ENCODE measurements around the gene IGFBP3. TPM values are rescaled to one million over a fixed set of nuclear protein-coding genes. Genes with fewer than 3 reads are reported as not detected.
A peak's percentile ranks its signal among the peaks of the same experiment; 100 is the strongest.

Gene IGFBP3
- total and polyA plus RNA-seq, 2 of the 13 experiments (the other 11 are each of a cell fraction or from before 2014, with no cell fraction given) = 57.5 TPM; not detected in 1

GRCh38 chr7:45891462-45892402 is 29.3 kb downstream of the IGFBP3 start (continued):
- TF ChIP-seq POGZ (CRISPR knock-in tag; IDR thresholded peaks at IDR 0.05) = no peak
- TF ChIP-seq ZNF570 (CRISPR knock-in tag; IDR thresholded peaks at IDR 0.05; ENCODE audit: borderline replicate concordance) = no peak
- TF ChIP-seq HIVEP1 (CRISPR knock-in tag; IDR thresholded peaks at IDR 0.05) = no peak
- no peak for TF ChIP-seq ZNF205 (CRISPR knock-in tag; IDR thresholded peaks at IDR 0.05)
- no peak for TF ChIP-seq HOXA3 (CRISPR knock-in tag; IDR thresholded peaks at IDR 0.05)
- no peak; the same call in 1 of the 2 replicates for TF ChIP-seq ZNF761 (CRISPR knock-in tag; conservative IDR thresholded peaks at IDR 0.05)
- TF ChIP-seq ZNF576 (CRISPR knock-in tag; IDR thresholded peaks at IDR 0.05) = no peak
- TF ChIP-seq ZNF784 (CRISPR knock-in tag; IDR thresholded peaks at IDR 0.05; ENCODE audit: borderline replicate concordance) = no peak
- no peak for TF ChIP-seq ZNF12 (CRISPR knock-in tag; IDR thresholded peaks at IDR 0.05)
- no peak for TF ChIP-seq MXI1 (IDR thresholded peaks at IDR 0.05; ENCODE audit: borderline replicate concordance, low read depth, low read length)
- TF ChIP-seq HOXA5 (CRISPR knock-in tag; IDR thresholded peaks at IDR 0.05) = peak; percentile 59
- TF ChIP-seq TCF7 (IDR thresholded peaks at IDR 0.05; ENCODE audit: low read depth) = no peak
- TF ChIP-seq ZNF124 (CRISPR knock-in tag; IDR thresholded peaks at IDR 0.05) = peak; percentile 16; the same call in 1 of the 2 replicates
- no peak for TF ChIP-seq PAX8 (CRISPR knock-in tag; IDR thresholded peaks at IDR 0.05; ENCODE audit: borderline replicate concordance)
- TF ChIP-seq NCOR1 (IDR thresholded peaks at IDR 0.05; ENCODE audit: borderline replicate concordance, low read length) = no peak
- no peak for TF ChIP-seq ZNF577 (CRISPR knock-in tag; IDR thresholded peaks at IDR 0.05; ENCODE audit: borderline replicate concordance, low read depth)
- TF ChIP-seq IRF1 (CRISPR knock-in tag; IDR thresholded peaks at IDR 0.05; ENCODE audit: low read depth) = no peak; the same call in 1 of the 2 replicates
- TF ChIP-seq ASH2L (IDR thresholded peaks at IDR 0.05; ENCODE audit: insufficient read length, low read depth, low read length) = no peak
- TF ChIP-seq ETV6 (CRISPR knock-in tag; conservative IDR thresholded peaks at IDR 0.05) = no peak
- TF ChIP-seq HBP1 (CRISPR knock-in tag; IDR thresholded peaks at IDR 0.05; ENCODE audit: low read depth) = no peak; the same call in 1 of the 2 replicates
- no peak for TF ChIP-seq KLF11 (CRISPR knock-in tag; IDR thresholded peaks at IDR 0.05)
- no peak for TF ChIP-seq CBX2 (IDR thresholded peaks at IDR 0.05; ENCODE audit: low read depth, low read length)
- no peak for TF ChIP-seq CBX2 (CRISPR knock-in tag; IDR thresholded peaks at IDR 0.05; ENCODE audit: low read depth)
- no peak for TF ChIP-seq ZBTB8A (CRISPR knock-in tag; IDR thresholded peaks at IDR 0.05; ENCODE audit: borderline replicate concordance, low read depth)
- peak; percentile 71 for TF ChIP-seq ZSCAN12 (CRISPR knock-in tag; IDR thresholded peaks at IDR 0.05)
- no peak; the same call in 1 of the 2 replicates for TF ChIP-seq ZC3H4 (CRISPR knock-in tag; IDR thresholded peaks at IDR 0.05; ENCODE audit: borderline replicate concordance)
- TF ChIP-seq ZNF451 (CRISPR knock-in tag; IDR thresholded peaks at IDR 0.05) = no peak; the same call in 1 of the 2 replicates
- no peak; the same call in 1 of the 2 replicates for TF ChIP-seq RFXAP (CRISPR knock-in tag; IDR thresholded peaks at IDR 0.05; ENCODE audit: borderline replicate concordance)
- TF ChIP-seq CBFB (CRISPR knock-in tag; IDR thresholded peaks at IDR 0.05) = no peak

All from HepG2 (cell line).